ENCODE results near the gene ITK. TPM values are rescaled to one million over a fixed set of nuclear protein-coding genes. Genes with fewer than 3 reads are reported as not detected.
A peak's percentile ranks its signal among the peaks of the same experiment; 100 is the strongest.

The ITK gene
- total RNA-seq, 1 donor from 2014 or later, result 0.36 TPM

GRCh38 chr5:157143127-157143971 lies 37.3 kb upstream of the ITK start:
- Histone ChIP-seq H3K4me1 (peaks cover 34% of the 10 kb centered on the region), H3K36me3 (peaks cover 10% of the 10 kb centered on the region), H3K27me3 (ENCODE audit: low read depth) (no peaks in the 10 kb centered on the region), H3K9me3 (replicated peaks) (no peaks in the 10 kb centered on the region), H3K4me3 (peak overlapping the region; percentile 98), H3K27ac (replicated peaks) (peak overlapping the region; percentile 98)
- DNase-seq, result peak; percentile 51
- intact Hi-C loops (cut with micrococcal nuclease), result no loop called here
- TF ChIP-seq CTCF (IDR thresholded peaks at IDR 0.05; ENCODE audit: borderline replicate concordance), result no peak

DNA sequence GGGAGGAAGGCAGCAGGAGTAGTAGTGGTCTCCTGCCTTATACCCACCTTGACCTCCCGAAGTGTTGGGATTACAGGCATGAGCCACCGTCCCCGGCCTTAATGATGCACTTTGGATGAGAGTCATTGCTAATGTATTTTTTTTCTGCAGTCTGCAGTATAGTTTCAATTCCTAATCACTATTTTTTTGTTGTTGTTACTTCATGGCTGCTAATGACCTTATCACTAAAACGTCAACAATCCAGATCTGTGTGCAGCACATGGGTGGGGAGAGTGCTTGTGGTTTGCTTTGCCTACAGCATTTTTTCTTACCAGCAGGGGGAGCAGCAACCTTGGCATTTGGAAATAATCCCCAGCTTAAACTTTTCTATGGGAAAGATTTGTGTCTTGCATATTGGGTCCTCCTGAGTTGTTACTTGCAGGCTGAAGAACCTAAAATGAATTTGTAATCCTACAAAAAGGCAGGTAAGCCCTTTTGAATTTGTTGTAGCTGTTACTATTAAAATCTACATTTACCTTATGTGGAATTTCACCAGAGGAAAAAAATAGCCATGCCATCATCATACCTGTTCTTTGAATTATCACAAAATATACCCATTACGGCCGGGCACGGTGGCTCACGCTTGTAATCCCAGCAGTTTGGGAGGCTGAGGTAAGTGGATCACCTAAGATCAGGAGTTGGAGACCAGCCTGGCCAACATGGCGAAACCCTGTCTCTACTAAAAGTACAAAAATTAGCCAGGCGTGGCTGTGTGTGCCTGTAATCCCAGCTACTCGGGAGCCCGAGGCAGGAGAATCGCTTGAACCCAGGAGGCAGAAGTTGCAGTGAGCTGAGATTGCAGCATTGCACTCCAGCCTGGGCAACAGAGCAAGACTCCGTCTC lies 31.7 kb upstream of the ITK start:
- Histone ChIP-seq H3K4me3 (no peak overlapping the region), H3K27ac (replicated peaks) (no peak overlapping the region), H3K27me3 (ENCODE audit: low read depth) (peaks cover 8% of the 10 kb centered on the region), H3K4me1 (peaks cover 8% of the 10 kb centered on the region), H3K9me3 (replicated peaks) (no peaks in the 10 kb centered on the region), H3K36me3 (no peaks in the 10 kb centered on the region)
- peak; percentile 89 for TF ChIP-seq CTCF (IDR thresholded peaks at IDR 0.05; ENCODE audit: borderline replicate concordance)
- DNase-seq, result no peak
- intact Hi-C loops (cut with micrococcal nuclease), result no loop called here

DNA sequence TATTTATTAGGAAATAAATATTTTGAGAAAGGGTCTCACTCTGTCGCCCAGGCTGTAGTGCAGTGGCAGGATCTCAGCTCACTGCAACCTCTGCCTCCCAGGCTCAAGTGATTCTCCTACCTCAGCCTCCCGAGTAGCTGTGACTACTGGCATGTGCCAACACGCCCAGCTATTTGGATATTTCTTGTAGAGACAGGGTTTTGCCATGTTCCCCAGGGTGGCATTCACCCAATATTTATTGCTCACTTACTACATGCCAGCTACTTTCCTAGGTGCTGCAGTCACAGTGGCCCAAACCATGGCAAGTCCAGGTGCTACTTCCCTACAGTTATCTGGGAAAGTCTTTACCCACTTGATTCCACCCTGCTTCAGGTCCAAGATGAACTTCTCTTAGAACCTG lies 29.6 kb upstream of the ITK start:
- Histone ChIP-seq H3K27ac (replicated peaks) (no peak overlapping the region), H3K27me3 (ENCODE audit: low read depth) (peaks cover 8% of the 10 kb centered on the region), H3K36me3 (no peaks in the 10 kb centered on the region), H3K9me3 (replicated peaks) (no peaks in the 10 kb centered on the region), H3K4me3 (no peak overlapping the region), H3K4me1 (peaks cover 7% of the 10 kb centered on the region)
- no peak for DNase-seq
- intact Hi-C loops (cut with micrococcal nuclease), result no loop called here
- no peak for TF ChIP-seq CTCF (IDR thresholded peaks at IDR 0.05; ENCODE audit: borderline replicate concordance)

DNA sequence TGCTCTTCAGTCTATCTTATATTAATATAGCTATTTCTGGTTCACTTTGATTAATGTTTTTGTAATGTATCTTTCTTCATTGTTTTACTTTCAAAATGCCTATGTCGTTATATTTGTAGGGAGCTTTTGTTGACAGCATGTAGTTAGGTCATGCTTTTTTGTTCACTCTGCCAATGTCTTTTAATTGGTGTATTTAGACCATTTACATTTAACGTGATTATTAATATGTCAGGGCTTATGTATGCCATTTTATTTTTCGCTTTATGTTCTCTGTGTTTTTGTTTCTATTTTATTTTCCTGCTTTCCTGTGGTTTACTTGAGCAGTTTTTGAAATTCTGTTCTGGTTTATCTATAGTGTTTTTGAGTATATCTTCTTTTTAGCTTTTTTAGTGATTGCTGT lies 25.3 kb upstream of the ITK start:
- DNase-seq, result no peak
- intact Hi-C loops (cut with micrococcal nuclease), result no loop called here
- Histone ChIP-seq H3K27ac (replicated peaks) (no peak overlapping the region), H3K9me3 (replicated peaks) (no peaks in the 10 kb centered on the region), H3K27me3 (ENCODE audit: low read depth) (peaks cover 8% of the 10 kb centered on the region), H3K4me1 (no peaks in the 10 kb centered on the region), H3K36me3 (no peaks in the 10 kb centered on the region), H3K4me3 (no peak overlapping the region)
- TF ChIP-seq CTCF (IDR thresholded peaks at IDR 0.05; ENCODE audit: borderline replicate concordance), result no peak

- H3K4me1 ChIP-seq, result no peaks in the 10 kb centered on the region
- no peak overlapping the region for H3K4me3 ChIP-seq
- intact Hi-C loops (cut with micrococcal nuclease), result no loop called here
- H3K9me3 ChIP-seq (replicated peaks), result no peaks in the 10 kb centered on the region
- H3K27ac ChIP-seq (replicated peaks), result no peak overlapping the region
- TF ChIP-seq CTCF (IDR thresholded peaks at IDR 0.05; ENCODE audit: borderline replicate concordance), result no peak
- no peak for DNase-seq
- H3K36me3 ChIP-seq, result no peaks in the 10 kb centered on the region
- peaks cover 8% of the 10 kb centered on the region for H3K27me3 ChIP-seq (ENCODE audit: low read depth)
Measured at GRCh38 chr5:157157293-157157891, 23.2 kb upstream of the ITK start.

All from left ventricle myocardium inferior (tissue), 1 donor.